Fibroblast of skin of right biceps (primary cell): ENCODE data around the gene MYH15.

Experiments
- DNase-seq: peaks from one replicate; pipeline ENCODE4 v3.0.0-alpha.2; 2013

MYH15 gene

GRCh38 chr3:108509263-108509662 is 1.1 kb downstream of the MYH15 start:
- DNase-seq = no peak

- DNase-seq = no peak
Measured at GRCh38 chr3:108507902-108508301, 2.5 kb downstream of the MYH15 start.

GRCh38 chr3:108505811-108506210 is 4.6 kb downstream of the MYH15 start:
- no peak for DNase-seq

- no peak for DNase-seq
Measured at GRCh38 chr3:108503722-108504121, 6.7 kb downstream of the MYH15 start.

- peak; percentile 18 for DNase-seq
Measured at GRCh38 chr3:108501535-108501934, 8.9 kb downstream of the MYH15 start.

GRCh38 chr3:108500728-108501127 is 9.7 kb downstream of the MYH15 start:
- DNase-seq = peak; percentile 25

- no peak for DNase-seq
Measured at GRCh38 chr3:108497271-108497670, 13.1 kb downstream of the MYH15 start.

- peak; percentile 10 for DNase-seq
Measured at GRCh38 chr3:108495717-108496116, 14.7 kb downstream of the MYH15 start.

GRCh38 chr3:108494906-108495531 is 15.4 kb downstream of the MYH15 start:
- DNase-seq = no peak

GRCh38 chr3:108493862-108494261 is 16.5 kb downstream of the MYH15 start:
- no peak for DNase-seq

GRCh38 chr3:108491456-108491855 is 18.9 kb downstream of the MYH15 start:
- no peak for DNase-seq

- peak; percentile 47 for DNase-seq
Measured at GRCh38 chr3:108489776-108490175, 20.6 kb downstream of the MYH15 start.

GRCh38 chr3:108488631-108489030 is 21.8 kb downstream of the MYH15 start:
- DNase-seq = peak; percentile 89

- no peak for DNase-seq
Measured at GRCh38 chr3:108487439-108487838, 23.0 kb downstream of the MYH15 start.

- peak; percentile 60 for DNase-seq
Measured at GRCh38 chr3:108486941-108487340, 23.5 kb downstream of the MYH15 start.

GRCh38 chr3:108486338-108486737 is 24.1 kb downstream of the MYH15 start:
- DNase-seq = no peak

GRCh38 chr3:108485146-108485545 is 25.2 kb downstream of the MYH15 start:
- DNase-seq = no peak

- DNase-seq = no peak
Measured at GRCh38 chr3:108479224-108479623, 31.2 kb downstream of the MYH15 start.

GRCh38 chr3:108477511-108478147 is 32.8 kb downstream of the MYH15 start:
- peak; percentile 66 for DNase-seq

- no peak for DNase-seq
Measured at GRCh38 chr3:108475220-108475782, 35.1 kb downstream of the MYH15 start.

- DNase-seq = peak; percentile 83
Measured at GRCh38 chr3:108474581-108474980, 35.8 kb downstream of the MYH15 start.

GRCh38 chr3:108473711-108474110 is 36.7 kb downstream of the MYH15 start:
- DNase-seq = no peak

GRCh38 chr3:108472001-108472591 is 38.3 kb downstream of the MYH15 start:
- DNase-seq = peak; percentile 94

- no peak for DNase-seq
Measured at GRCh38 chr3:108471426-108471825, 39.0 kb downstream of the MYH15 start.
